Neural crest cell (in vitro differentiated cells): ENCODE results near the gene PCP2. TPM values are rescaled to one million over a fixed set of nuclear protein-coding genes. Genes with fewer than 3 reads are reported as not detected.
A peak's percentile ranks its signal among the peaks of the same experiment; 100 is the strongest.

Source experiments
- DNase-seq: peaks from one replicate; pipeline ENCODE4 v3.0.0; 2021; ENCODE audit warnings: low read depth, mixed read lengths, low spot score
- H3K27ac Mint-ChIP-seq: one replicate; pipeline ENCODE4 v1.8.0; 2021; ENCODE audit warnings: mild to moderate bottlenecking, mixed read lengths; ENCODE audit not compliant: unreplicated experiment
- H3K27me3 Mint-ChIP-seq: 2 replicates; pipeline ENCODE4 v1.8.0; 2021; ENCODE audit warnings: low read depth, mild to moderate bottlenecking, mixed read lengths
- H3K36me3 Mint-ChIP-seq: 2 replicates; pipeline ENCODE4 v1.8.0; 2021; ENCODE audit warnings: low read depth, mild to moderate bottlenecking, mixed read lengths
- H3K4me1 Mint-ChIP-seq: 2 replicates; pipeline ENCODE4 v1.8.0; 2021; ENCODE audit warnings: mixed read lengths
- H3K4me3 Mint-ChIP-seq: one replicate; pipeline ENCODE4 v1.8.0; 2021; ENCODE audit warnings: mild to moderate bottlenecking, mixed read lengths
- H3K9me3 Mint-ChIP-seq: 2 replicates; pipeline ENCODE4 v1.8.0; 2021; ENCODE audit warnings: mixed read lengths
- total RNA-seq: library from RNA; stranded (reverse); gene quantifications from 2 replicates; pipeline ENCODE4 v1.2.1, GENCODE V29; 2021
- TF ChIP-seq, protein P1 (sequence below): fragments of 200-600 bp; sonication (generic); conservative IDR thresholded peaks from 2 replicates; pipeline ENCODE4 v1.5.0; 2021; ENCODE audit warnings: antibody characterized with exemption, mild to moderate bottlenecking

PCP2 gene
- total RNA-seq, 1 donor from 2014 or later = not detected

- Mint-ChIP-seq H3K27me3 (peaks cover 87% of the 10 kb centered on the region), H3K9me3 (peaks cover 3% of the 10 kb centered on the region)
Observed at GRCh38 chr19:7674010-7675005, 40.8 kb upstream of the PCP2 start.

GRCh38 chr19:7672522-7672921 is 39.0 kb upstream of the PCP2 start:
- no peak for DNase-seq
- Mint-ChIP-seq H3K4me1 (no peaks in the 10 kb centered on the region), H3K27ac (no peak overlapping the region), H3K4me3 (no peak overlapping the region), H3K27me3 (peaks cover 88% of the 10 kb centered on the region), H3K36me3 (no peaks in the 10 kb centered on the region), H3K9me3 (peaks cover 3% of the 10 kb centered on the region)
- TF ChIP-seq, protein P1, sequence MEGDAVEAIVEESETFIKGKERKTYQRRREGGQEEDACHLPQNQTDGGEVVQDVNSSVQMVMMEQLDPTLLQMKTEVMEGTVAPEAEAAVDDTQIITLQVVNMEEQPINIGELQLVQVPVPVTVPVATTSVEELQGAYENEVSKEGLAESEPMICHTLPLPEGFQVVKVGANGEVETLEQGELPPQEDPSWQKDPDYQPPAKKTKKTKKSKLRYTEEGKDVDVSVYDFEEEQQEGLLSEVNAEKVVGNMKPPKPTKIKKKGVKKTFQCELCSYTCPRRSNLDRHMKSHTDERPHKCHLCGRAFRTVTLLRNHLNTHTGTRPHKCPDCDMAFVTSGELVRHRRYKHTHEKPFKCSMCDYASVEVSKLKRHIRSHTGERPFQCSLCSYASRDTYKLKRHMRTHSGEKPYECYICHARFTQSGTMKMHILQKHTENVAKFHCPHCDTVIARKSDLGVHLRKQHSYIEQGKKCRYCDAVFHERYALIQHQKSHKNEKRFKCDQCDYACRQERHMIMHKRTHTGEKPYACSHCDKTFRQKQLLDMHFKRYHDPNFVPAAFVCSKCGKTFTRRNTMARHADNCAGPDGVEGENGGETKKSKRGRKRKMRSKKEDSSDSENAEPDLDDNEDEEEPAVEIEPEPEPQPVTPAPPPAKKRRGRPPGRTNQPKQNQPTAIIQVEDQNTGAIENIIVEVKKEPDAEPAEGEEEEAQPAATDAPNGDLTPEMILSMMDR = no peak

More at GRCh38 chr19:7674010-7675005, 40.8 kb upstream of the PCP2 start:
- TF ChIP-seq, protein P1 = no peak
- no peaks in the 10 kb centered on the region for H3K36me3 Mint-ChIP-seq
- no peak overlapping the region for H3K27ac Mint-ChIP-seq
- DNase-seq = peak; percentile 50
- peak overlapping the region; percentile 17 for H3K4me3 Mint-ChIP-seq
- no peaks in the 10 kb centered on the region for H3K4me1 Mint-ChIP-seq

GRCh38 chr19:7670790-7671189 is 37.3 kb upstream of the PCP2 start:
- Mint-ChIP-seq H3K27me3 (peaks cover 85% of the 10 kb centered on the region), H3K27ac (no peak overlapping the region), H3K4me1 (no peaks in the 10 kb centered on the region), H3K4me3 (no peak overlapping the region), H3K9me3 (peaks cover 3% of the 10 kb centered on the region), H3K36me3 (no peaks in the 10 kb centered on the region)
- TF ChIP-seq, protein P1 = no peak
- DNase-seq = no peak

DNA sequence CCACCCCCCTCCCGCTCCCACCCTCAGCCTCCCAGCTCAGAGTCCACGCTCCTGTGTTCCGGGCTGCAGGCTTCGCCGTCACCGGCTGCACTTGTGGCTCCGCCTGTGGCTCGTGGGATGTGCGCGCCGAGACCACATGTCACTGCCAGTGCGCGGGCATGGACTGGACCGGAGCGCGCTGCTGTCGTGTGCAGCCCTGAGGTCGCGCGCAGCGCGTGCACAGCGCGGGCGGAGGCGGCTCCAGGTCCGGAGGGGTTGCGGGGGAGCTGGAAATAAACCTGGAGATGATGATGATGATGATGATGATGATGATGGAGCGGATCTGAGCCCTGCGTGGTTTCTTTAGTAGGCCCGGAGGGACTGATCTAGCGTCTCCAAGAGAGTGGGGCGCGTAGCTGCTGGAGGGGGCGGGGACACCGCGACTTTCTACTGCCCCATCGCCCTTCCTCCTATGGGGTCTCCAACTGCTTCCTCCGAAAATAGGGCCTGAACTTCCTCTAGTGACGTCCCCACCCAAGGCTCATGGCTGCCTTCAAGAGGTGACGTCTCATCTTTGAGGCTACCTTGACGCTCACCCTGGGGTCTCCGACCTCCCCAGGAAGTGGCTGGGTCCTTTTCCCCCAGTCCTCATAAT is 36.7 kb upstream of the PCP2 start:
- H3K4me1 Mint-ChIP-seq = no peaks in the 10 kb centered on the region
- H3K27ac Mint-ChIP-seq = no peak overlapping the region
- DNase-seq = no peak
- H3K36me3 Mint-ChIP-seq = no peaks in the 10 kb centered on the region
- H3K27me3 Mint-ChIP-seq = peaks cover 87% of the 10 kb centered on the region
- H3K4me3 Mint-ChIP-seq = no peak overlapping the region
- H3K9me3 Mint-ChIP-seq = peaks cover 3% of the 10 kb centered on the region
- TF ChIP-seq, protein P1 = no peak

DNA sequence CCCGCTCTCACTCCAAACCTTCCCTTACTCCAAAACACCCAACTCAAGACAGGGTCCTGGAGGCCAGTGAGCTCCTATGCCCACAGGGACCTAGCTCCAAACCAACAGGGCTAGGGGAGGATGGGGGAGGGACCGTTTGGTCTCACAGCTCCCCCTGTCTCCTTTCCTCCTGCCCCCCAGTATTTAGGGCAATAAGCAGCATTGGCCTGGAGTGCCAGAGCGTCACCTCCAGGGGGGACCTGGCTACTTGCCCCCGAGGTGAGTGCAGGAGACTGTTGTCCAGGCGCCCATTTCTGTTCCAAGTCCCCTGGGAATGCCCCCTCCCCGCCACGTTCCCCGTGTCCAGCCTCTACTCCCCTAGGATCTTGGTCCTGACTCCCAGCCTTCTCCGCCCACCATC is 36.1 kb upstream of the PCP2 start:
- Mint-ChIP-seq H3K4me1 (no peaks in the 10 kb centered on the region), H3K9me3 (peaks cover 3% of the 10 kb centered on the region), H3K4me3 (no peak overlapping the region), H3K27ac (no peak overlapping the region), H3K27me3 (peaks cover 88% of the 10 kb centered on the region), H3K36me3 (no peaks in the 10 kb centered on the region)
- no peak for DNase-seq
- TF ChIP-seq, protein P1 = no peak
